Caco-2 (cell line): Measurements from ENCODE around the gene SARS1. TPM values are rescaled to one million over a fixed set of nuclear protein-coding genes. Genes with fewer than 3 reads are reported as not detected.

Experiments
- Bru-seq: library from RNA; stranded (reverse); fragments of 400-500 nt; gene quantifications from one replicate; lab custom pipeline; 2021; lab: Mats Ljungman, UMichigan
- BruChase-seq, 2 experiments: library from RNA; stranded (reverse); fragments of 400-500 nt; gene quantifications; one replicate each; lab custom pipeline; 2021; lab: Mats Ljungman, UMichigan
- BruUV-seq: library from RNA; stranded (reverse); fragments of 400-500 nt; replicated peaks from 2 replicates; lab custom pipeline; 2021; lab: Mats Ljungman, UMichigan
- CTCF ChIA-PET: fragments of 300-600 bp; sonication (Branson Sonifier 250); formaldehyde crosslinking; loops from one replicate; lab custom pipeline; 2022; ENCODE audit warnings: antibody characterized with exemption; lab: Charles Lee
- POLR2A ChIA-PET: fragments of 300-600 bp; sonication (Branson Sonifier 250); formaldehyde crosslinking; loops from one replicate; lab custom pipeline; 2022; ENCODE audit warnings: antibody characterized with exemption; lab: Charles Lee
- DNase-seq, 2 experiments: peaks; one replicate each; pipeline versions ENCODE4 v3.0.0 to v3.0.0-alpha.2; 2020 to 2022
- H3K27me3 ChIP-seq: replicated peaks from 2 replicates; pipeline ENCODE4 v1.6.0; 2011; ENCODE audit warnings: low read length; ENCODE audit not compliant: control insufficient read depth, insufficient read depth
- H3K36me3 ChIP-seq: 2 replicates; pipeline ENCODE4 v1.5.1; 2011; ENCODE audit warnings: low read length; ENCODE audit not compliant: control insufficient read depth, insufficient read depth
- H3K4me1 ChIP-seq: fragments of 250-450 bp; sonication (Bioruptor Pico); 2 replicates; pipeline ENCODE4 v1.5.1; 2020; ENCODE audit warnings: mild to moderate bottlenecking
- H3K4me3 ChIP-seq: 2 replicates; pipeline ENCODE4 v1.5.1; 2011; ENCODE audit warnings: low read depth, mild to moderate bottlenecking, control low read depth, low read length
- H3K9me3 ChIP-seq: fragments of 250-450 bp; sonication (Bioruptor Pico); 2 replicates; pipeline ENCODE4 v1.5.1; 2020; ENCODE audit warnings: mild to moderate bottlenecking, moderate library complexity
- H3K27ac Mint-ChIP-seq: one replicate; pipeline ENCODE4 v1.8.0; 2022; ENCODE audit warnings: mixed read lengths; ENCODE audit not compliant: unreplicated experiment
- H3K27me3 Mint-ChIP-seq: one replicate; pipeline ENCODE4 v1.8.0; 2022; ENCODE audit warnings: mixed read lengths; ENCODE audit not compliant: insufficient read depth, unreplicated experiment
- H3K36me3 Mint-ChIP-seq: one replicate; pipeline ENCODE4 v1.8.0; 2022; ENCODE audit warnings: mild to moderate bottlenecking, mixed read lengths; ENCODE audit not compliant: insufficient read depth, unreplicated experiment
- H3K4me1 Mint-ChIP-seq: one replicate; pipeline ENCODE4 v1.8.0; 2022; ENCODE audit warnings: low read depth, mixed read lengths; ENCODE audit not compliant: unreplicated experiment
- H3K4me3 Mint-ChIP-seq: one replicate; pipeline ENCODE4 v1.8.0; 2022; ENCODE audit warnings: mild to moderate bottlenecking, moderate library complexity, mixed read lengths; ENCODE audit not compliant: unreplicated experiment
- H3K9me3 Mint-ChIP-seq: one replicate; pipeline ENCODE4 v1.8.0; 2022; ENCODE audit warnings: mixed read lengths; ENCODE audit not compliant: unreplicated experiment
- CTCF ChIP-seq, 2 experiments: fragments of 200-600 bp in 1 of 2; IDR thresholded peaks; 1 replicate in 1 of 2; 2 replicates in 1 of 2; pipeline versions ENCODE4 v1.5.1 to v1.8.0; 2011 to 2022; ENCODE audit warnings: antibody characterized with exemption in 1 of 2, control low read depth in 1 of 2, inconsistent platforms in 1 of 2, low read depth in 1 of 2, low read length in 1 of 2, mild to moderate bottlenecking in 1 of 2, moderate library complexity in 1 of 2; ENCODE audit not compliant: insufficient read depth in 1 of 2, severe bottlenecking in 1 of 2, unreplicated experiment in 1 of 2
- intact Hi-C: fragments of 100-400 bp; cut with micrococcal nuclease; formaldehyde crosslinking; loops from one replicate; pipeline ENCODE4 v1.10.0; 2022; ENCODE audit not compliant: unreplicated experiment
- long read RNA-seq: library from polyadenylated mRNA; stranded (forward); transcript quantifications from one replicate; pipeline ENCODE4 v2.0.0, GENCODE V29; 2022
- total RNA-seq: library from RNA; stranded (reverse); gene quantifications from 2 replicates; pipeline ENCODE4 v1.2.3, GENCODE V29; 2022

Gene SARS1
- total RNA-seq = 189 and 225 TPM in 2 replicates
- percentile 88 among the genes with signal in this experiment for Bru-seq, nascent RNA
- BruChase-seq, experiment 1, labeled RNA remaining after a 2-hour chase = percentile 90 among the genes with signal in this experiment
- percentile 94 among the genes with signal in this experiment for BruChase-seq, experiment 2, labeled RNA remaining after a 6-hour chase
- long read RNA-seq, transcript SARS-206 (2 exons, 804 nt) = minor isoform, 10 of 597 reads
- long read RNA-seq, transcript SARS-201 (11 exons, 1,852 nt) = major isoform, 514 of 597 reads
- long read RNA-seq, partial matches to known transcripts = 10 of 597 reads
- long read RNA-seq, other reads (novel, unspliced or antisense) = 60 of 597 reads

- DNase-seq = peak; percentile 82 to 88
- no peaks in the 10 kb centered on the region for H3K36me3 ChIP-seq
- peaks cover 10% of the 10 kb centered on the region for H3K9me3 Mint-ChIP-seq
- H3K27me3 ChIP-seq = no peaks in the 10 kb centered on the region
- CTCF ChIA-PET = interaction anchor here (0.6 to 1.2 kb wide), 3 partner anchors 13 to 171 kb away, joined by 3 to 5 read pairs (median 4); no protein-coding TSS in a partner anchor
- TSS peak; percentile 95 for BruUV-seq
- no peaks in the 10 kb centered on the region for H3K27me3 Mint-ChIP-seq
- peaks cover 7% of the 10 kb centered on the region; the same call in 1 of the 2 replicates for H3K4me1 ChIP-seq
- peaks cover 7% of the 10 kb centered on the region for H3K4me1 Mint-ChIP-seq
- peak within 1 kb of the TSS; percentile 95 for H3K4me3 Mint-ChIP-seq
- intact Hi-C loops = no loop called here
- POLR2A ChIA-PET = interaction anchor here (0.8 to 1.7 kb wide), 4 partner anchors 9 to 124 kb away, joined by 3 to 7 read pairs (median 4); no protein-coding TSS in a partner anchor
- peak within 1 kb of the TSS; percentile 86 for H3K4me3 ChIP-seq
- TF ChIP-seq CTCF (IDR thresholded peaks at IDR 0.05; ENCODE audit: insufficient read depth in 1 of 2, low read depth in 1 of 2, low read length in 1 of 2, severe bottlenecking in 1 of 2, unreplicated experiment in 1 of 2) = no peak
- H3K27ac Mint-ChIP-seq = peak within 1 kb of the TSS; percentile 94
- H3K9me3 ChIP-seq = no peaks in the 10 kb centered on the region
- peaks cover 45% of the 10 kb centered on the region for H3K36me3 Mint-ChIP-seq
These were observed at the start of gene SARS1 for GRCh38 chr1:109213824-109214693. Gene SARS1, plus strand, starts transcription at chr1:109213918. Its CDS starts 75 bp downstream, at chr1:109213993.

- no peaks in the 10 kb centered on the region; the same call in 1 of the 2 replicates for H3K4me1 ChIP-seq
- CTCF ChIA-PET = no interaction called here
- H3K4me1 Mint-ChIP-seq = peaks cover 15% of the 10 kb centered on the region
- POLR2A ChIA-PET = no interaction called here
- DNase-seq = no peak
- no peak overlapping the region for H3K4me3 Mint-ChIP-seq
- no peaks in the 10 kb centered on the region for H3K36me3 Mint-ChIP-seq
- H3K36me3 ChIP-seq = no peaks in the 10 kb centered on the region
- H3K27me3 ChIP-seq = no peaks in the 10 kb centered on the region
- no TSS peak for BruUV-seq
- no peaks in the 10 kb centered on the region for H3K27me3 Mint-ChIP-seq
- H3K4me3 ChIP-seq = no peak overlapping the region
- intact Hi-C loops = no loop called here
- no peaks in the 10 kb centered on the region for H3K9me3 Mint-ChIP-seq
- TF ChIP-seq CTCF (IDR thresholded peaks at IDR 0.05; ENCODE audit: insufficient read depth in 1 of 2, low read depth in 1 of 2, low read length in 1 of 2, severe bottlenecking in 1 of 2, unreplicated experiment in 1 of 2) = no peak
- H3K27ac Mint-ChIP-seq = no peak overlapping the region
- H3K9me3 ChIP-seq = no peaks in the 10 kb centered on the region
These were observed 49.2 kb upstream of the SARS1 start for GRCh38 chr1:109164538-109164937.

GRCh38 chr1:109167001-109167506, 46.7 kb upstream of the SARS1 start:
- Mint-ChIP-seq H3K4me3 (no peak overlapping the region), H3K36me3 (no peaks in the 10 kb centered on the region), H3K27me3 (no peaks in the 10 kb centered on the region), H3K9me3 (no peaks in the 10 kb centered on the region), H3K4me1 (peaks cover 13% of the 10 kb centered on the region), H3K27ac (no peak overlapping the region)
- Histone ChIP-seq H3K36me3 (no peaks in the 10 kb centered on the region), H3K9me3 (no peaks in the 10 kb centered on the region), H3K4me3 (no peak overlapping the region), H3K27me3 (no peaks in the 10 kb centered on the region), H3K4me1 (no peaks in the 10 kb centered on the region; the same call in 1 of the 2 replicates)
- ChIA-PET POLR2A (interaction anchor here (0.5 kb wide), 1 partner anchor 290 kb away, joined by 3 read pairs; the partner anchor contains the start of gene GPSM2), CTCF (interaction anchor here (0.6 kb wide), 1 partner anchor 327 kb away, joined by 5 read pairs; the partner anchor contains the start of gene CYB561D1)
- no TSS peak for BruUV-seq
- DNase-seq = no peak
- intact Hi-C loops = no loop called here
- TF ChIP-seq CTCF (IDR thresholded peaks at IDR 0.05; ENCODE audit: insufficient read depth in 1 of 2, low read depth in 1 of 2, low read length in 1 of 2, severe bottlenecking in 1 of 2, unreplicated experiment in 1 of 2) = no peak
